NT2/D1 (cell line): ENCODE data around the gene FAM217B.

Source experiments
- SUZ12 ChIP-seq: IDR thresholded peaks from 2 replicates; pipeline ENCODE4 v1.6.1; 2011; ENCODE audit not compliant: insufficient read length, insufficient read depth; ENCODE audit errors: extremely low read depth
- YY1 ChIP-seq: IDR thresholded peaks from 2 replicates; pipeline ENCODE4 v1.6.1; 2011; ENCODE audit not compliant: insufficient read length, insufficient read depth

DNA sequence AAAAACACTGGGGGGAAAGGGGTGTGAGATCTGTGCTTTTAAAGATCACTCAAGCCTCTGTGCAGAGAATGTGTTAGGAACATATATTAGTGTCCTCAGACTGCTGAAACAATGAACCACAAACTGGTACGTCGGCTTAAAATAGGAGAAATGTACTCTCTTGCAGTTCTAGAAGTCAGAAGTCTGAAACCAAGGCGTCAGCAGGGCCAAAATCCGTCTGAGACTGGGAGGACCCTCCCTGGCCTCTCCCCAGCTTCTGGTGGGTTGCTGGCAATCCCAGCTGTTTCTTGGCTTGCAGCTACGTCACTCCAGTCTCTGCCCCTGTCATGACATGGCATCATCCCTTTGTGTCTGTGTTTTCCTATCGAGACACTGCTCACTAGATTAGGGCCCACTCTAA is 22.0 kb downstream of the FAM217B start:
- TF ChIP-seq YY1, result no peak
- TF ChIP-seq SUZ12, result no peak
